Dedifferentiated amniotic fluid mesenchymal stem cell (primary cell): ENCODE measurements around the gene ASRGL1.
A peak's percentile ranks its signal among the peaks of the same experiment; 100 is the strongest.
"Not testable (repeated sequence)": the region's sequence is repeated elsewhere in the genome, so short reads cannot be mapped to it uniquely, and the experiment has no call there.

Source experiments
- DNase-seq: peaks from one replicate; pipeline ENCODE4 v3.0.0-alpha.2; 2016; ENCODE audit errors: extremely low spot score

ASRGL1 gene

GRCh38 chr11:62352355-62353336, 15.4 kb downstream of the ASRGL1 start:
- no peak for DNase-seq

DNA sequence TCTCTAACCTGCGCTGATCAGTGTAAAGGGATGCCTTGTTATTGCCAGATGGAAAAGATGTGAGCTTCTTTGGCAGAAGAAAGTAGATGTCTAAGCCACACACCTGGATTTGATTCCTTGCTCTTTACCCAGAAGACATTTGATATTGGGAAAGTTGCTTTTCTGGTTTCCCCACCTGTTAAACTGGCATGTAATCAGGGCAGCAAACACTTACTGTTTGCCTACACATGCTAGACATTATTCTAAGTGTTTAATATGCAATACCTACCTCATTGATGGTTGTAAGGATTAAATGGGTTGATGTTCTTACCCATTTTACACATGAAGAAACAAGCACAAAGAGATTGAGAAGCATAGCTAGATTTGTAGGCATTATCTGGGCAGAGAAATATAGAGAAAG, 16.6 kb downstream of the ASRGL1 start:
- no peak for DNase-seq

- no peak for DNase-seq
These were observed 21.0 kb downstream of the ASRGL1 start for GRCh38 chr11:62358273-62358672.

- DNase-seq, result no peak
These were observed 22.2 kb downstream of the ASRGL1 start for GRCh38 chr11:62359475-62359874.

- DNase-seq, result no peak
These were observed 23.4 kb downstream of the ASRGL1 start for GRCh38 chr11:62360685-62361084.

DNA sequence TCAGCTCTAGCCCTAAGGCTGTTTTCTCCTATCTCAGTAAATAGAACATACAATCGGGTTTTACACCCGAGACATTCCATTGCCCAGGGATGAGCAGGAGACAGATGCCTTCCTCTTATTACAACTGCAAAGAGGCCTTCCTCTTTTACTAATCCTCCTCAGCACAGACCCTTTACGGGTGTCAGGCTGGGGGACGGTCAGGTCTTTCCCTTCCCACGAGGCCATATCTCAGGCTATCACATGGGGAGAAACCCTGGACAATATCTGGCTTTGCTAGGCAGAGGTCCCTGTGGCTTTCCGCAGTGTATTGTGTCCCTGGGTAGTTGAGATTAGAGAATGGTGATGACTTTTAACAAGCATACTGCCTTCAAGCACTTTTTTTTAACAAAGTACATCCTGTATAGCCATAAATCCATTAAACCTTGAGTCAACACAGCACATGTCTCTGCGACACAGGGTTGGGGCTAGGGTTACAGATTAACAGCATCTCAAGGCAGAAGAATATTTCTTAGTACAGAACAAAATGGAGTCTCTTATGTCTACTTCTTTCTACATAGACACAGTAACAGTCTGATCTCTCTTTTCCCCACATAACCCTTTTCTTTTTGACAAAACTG, 31.7 kb downstream of the ASRGL1 start:
- not testable (repeated sequence) for DNase-seq

DNA sequence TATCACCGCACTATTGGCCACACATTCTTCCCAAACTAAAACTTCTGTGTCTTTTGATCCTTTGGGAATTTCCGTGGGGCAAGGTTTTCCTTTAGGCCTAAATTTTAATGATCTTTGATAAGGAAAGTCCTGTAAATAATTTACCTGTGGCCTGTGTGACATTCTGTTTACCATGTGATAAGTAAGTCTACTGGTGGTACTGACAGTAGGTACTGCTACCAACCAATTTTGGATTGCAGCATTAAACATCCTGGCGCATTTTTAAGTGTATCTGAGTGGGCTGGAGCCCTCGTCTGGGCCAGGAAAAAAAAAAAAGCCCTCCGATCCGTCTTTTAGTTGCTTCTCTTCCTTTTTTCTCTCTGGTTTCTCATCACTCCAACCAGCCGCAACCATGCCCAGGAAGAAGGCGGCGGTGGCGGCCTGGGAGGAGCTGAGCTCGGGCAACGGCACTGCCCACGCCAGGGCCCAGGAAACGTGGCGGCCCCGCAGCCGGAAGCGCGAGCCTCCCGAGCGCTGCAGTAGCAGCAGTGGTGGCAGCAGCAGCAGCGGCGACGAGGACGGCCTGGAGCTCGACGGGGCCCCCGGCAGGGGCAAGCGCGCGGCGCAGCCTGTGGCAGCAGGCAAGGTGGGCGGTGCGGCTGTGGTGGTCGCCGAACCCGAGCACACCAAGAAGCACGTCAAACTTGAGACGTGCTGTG, 33.6 kb downstream of the ASRGL1 start:
- no peak for DNase-seq

DNA sequence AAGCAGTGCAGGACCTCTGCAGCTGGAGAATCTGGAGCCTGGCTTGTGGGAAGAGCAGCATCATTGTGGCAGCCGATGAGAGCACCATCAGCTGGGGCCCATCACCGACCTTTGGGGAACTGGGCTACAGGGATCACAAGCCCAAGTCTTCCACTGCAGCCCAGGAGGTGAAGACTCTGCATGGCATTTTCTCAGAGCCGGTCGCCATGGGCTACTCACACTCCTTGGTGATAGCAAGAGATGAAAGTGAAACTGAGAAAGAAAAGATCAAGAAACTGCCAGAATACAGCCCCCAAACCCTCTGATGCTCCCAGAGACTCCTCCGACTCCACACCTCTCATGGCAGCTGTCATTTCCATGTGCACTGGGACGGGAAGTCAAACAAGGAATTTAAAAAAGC, 35.6 kb downstream of the ASRGL1 start:
- no peak for DNase-seq

GRCh38 chr11:62373464-62374119, 36.3 kb downstream of the ASRGL1 start:
- no peak for DNase-seq

GRCh38 chr11:62374801-62375200, 37.6 kb downstream of the ASRGL1 start:
- no peak for DNase-seq

GRCh38 chr11:62378459-62379063, 41.3 kb downstream of the ASRGL1 start:
- DNase-seq, result peak; percentile 55

GRCh38 chr11:62379586-62379985, 42.3 kb downstream of the ASRGL1 start:
- not testable (repeated sequence) for DNase-seq

DNA sequence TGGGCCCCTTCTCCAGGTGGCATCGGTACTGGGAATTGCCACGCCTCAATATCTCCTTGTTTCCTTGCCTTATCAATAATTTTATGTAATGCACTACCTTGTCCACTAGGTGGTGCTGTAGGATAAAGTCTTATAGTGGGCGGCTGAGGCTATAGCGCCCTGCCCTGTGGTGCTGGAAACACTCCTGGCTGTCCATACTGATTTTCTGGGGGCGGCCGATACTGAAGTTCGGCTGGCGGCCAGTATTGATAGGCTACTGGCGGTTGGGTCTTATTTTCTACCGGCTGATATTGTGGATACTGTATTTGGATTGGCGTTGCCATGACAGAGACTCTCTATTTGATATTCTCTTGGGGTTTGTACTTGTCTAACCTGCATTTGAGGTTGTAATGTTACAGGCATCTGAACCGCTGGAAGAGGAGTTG, 43.6 kb downstream of the ASRGL1 start:
- DNase-seq, result peak; percentile 71

DNA sequence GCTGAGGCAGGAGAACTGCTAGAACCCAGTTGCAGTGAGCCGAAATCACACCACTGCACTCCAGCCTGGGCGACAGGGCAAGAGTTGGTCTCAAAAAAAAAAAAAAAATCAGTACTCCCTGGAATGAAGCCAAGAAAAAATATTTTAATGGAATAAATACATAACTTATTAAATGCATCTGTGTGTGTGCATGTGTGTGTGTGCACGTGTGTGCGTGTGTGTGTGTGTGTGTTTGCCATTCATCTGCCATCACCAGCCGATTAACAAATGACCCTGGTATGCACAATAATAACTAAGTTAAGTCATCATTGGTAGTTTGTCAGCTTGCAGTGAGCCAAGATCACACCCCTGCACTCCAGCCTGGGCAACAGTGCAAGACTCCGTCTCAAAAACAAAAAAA, 46.6 kb downstream of the ASRGL1 start:
- DNase-seq, result no peak

DNA sequence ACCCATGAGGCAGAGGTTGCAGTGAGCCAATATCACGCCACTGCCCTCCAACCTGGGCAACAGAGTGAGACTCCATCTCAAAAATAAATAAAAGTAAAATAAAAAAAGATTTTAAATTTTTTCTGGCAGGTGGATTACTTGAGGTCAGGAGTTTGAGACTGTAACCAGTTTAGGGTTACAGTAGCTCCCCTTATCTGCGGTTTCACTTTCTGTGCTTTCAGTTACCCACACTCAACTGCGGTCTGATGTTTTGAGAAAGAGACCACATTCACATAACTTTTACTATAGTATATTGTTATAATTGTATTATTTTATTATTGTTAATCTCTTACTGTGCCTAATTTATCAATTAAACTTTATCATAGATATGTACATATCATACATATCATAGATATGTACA, 48.8 kb downstream of the ASRGL1 start:
- not testable (repeated sequence) for DNase-seq

DNA sequence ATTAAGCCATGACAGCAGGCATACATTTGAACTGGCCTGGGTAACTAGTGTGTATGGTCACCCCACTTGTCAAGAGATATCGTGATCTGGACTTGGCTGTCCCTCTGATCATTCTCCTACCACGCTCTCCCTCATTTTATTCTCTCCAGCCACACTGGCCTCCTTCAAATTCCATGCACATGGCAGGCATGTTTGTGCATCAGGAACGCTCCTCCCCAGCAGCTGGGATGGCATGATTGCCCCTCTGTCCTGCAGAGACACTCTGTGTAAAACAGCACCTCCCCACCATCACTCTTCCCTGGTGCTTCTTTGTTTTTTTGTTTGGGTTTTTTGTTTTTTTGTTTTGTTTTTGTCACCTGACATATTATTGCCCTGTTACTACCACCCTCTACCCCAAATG, 50.1 kb downstream of the ASRGL1 start:
- no peak for DNase-seq

GRCh38 chr11:62388999-62389398, 51.8 kb downstream of the ASRGL1 start:
- DNase-seq, result no peak

GRCh38 chr11:62390237-62390636, 53.0 kb downstream of the ASRGL1 start:
- DNase-seq, result no peak

DNA sequence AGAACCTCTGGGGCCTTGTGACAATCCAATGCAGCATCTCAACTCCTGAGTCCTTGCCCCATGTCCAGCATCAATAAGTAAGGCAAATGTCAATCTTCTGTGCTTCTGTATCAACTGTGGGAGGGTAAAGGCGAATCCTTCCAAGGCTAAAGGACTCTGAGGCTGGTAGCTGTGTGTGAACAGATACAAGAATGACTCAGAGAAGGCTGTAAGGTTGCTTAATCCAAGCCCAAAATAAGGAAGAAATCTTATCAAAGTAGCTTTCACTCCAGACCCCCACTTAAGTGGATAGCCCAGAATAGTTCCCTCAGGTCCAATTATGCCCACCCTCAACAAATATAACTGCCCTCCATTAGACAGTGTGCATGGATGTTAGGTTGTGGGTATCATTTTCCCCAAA, 53.5 kb downstream of the ASRGL1 start:
- DNase-seq, result no peak

DNA sequence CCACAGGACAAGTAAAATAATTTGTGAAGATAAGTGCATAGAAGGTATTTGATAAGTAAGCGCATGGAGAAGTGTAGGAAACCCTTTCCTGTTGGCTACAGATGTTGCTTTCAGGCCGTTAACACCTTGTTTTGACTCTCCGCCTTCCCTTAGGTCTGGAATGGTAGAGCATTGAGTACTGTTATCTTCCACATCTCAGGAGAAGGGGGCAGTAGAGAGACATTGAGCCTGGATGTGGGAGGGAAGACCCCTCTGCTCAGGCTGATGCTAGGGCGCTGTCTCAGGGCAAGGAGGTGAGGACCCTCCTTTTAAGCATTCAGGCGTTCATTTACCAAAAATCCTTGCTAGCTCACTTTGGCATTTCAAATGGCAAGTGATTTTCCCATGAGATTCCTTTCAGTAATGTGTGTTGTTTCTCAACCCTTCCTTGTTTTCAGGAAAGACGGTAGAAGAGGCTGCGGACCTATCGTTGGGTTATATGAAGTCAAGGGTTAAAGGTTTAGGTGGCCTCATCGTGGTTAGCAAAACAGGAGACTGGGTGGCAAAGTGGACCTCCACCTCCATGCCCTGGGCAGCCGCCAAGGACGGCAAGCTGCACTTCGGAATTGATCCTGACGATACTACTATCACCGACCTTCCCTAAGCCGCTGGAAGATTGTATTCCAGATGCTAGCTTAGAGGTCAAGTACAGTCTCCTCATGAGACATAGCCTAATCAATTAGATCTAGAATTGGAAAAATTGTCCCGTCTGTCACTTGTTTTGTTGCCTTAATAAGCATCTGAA, 54.6 kb downstream of the ASRGL1 start:
- no peak for DNase-seq

GRCh38 chr11:62392506-62392905, 55.3 kb downstream of the ASRGL1 start:
- no peak for DNase-seq
